Activated B cell treated with CpG ODN at 0.5 μM for 24 hours (primary cell): ENCODE data around the gene PTDSS2. TPM values are rescaled to one million over a fixed set of nuclear protein-coding genes. Genes with fewer than 3 reads are reported as not detected.

Experiments
- ATAC-seq: fragments of 200-7000 bp; cut with Tn5 transposase; one replicate; pipeline ENCODE4 v1.10.0; 2021; ENCODE audit warnings: low read depth, mild to moderate bottlenecking, moderate library complexity
- CTCF ChIA-PET: fragments of 350-600 bp; sonication (Branson Sonifier 250); formaldehyde crosslinking; loops from one replicate; lab custom pipeline; 2021; ENCODE audit warnings: antibody characterized with exemption; lab: Charles Lee
- POLR2A ChIA-PET: fragments of 350-600 bp; sonication (Branson Sonifier 250); formaldehyde crosslinking; loops from one replicate; lab custom pipeline; 2021; ENCODE audit warnings: antibody characterized with exemption; lab: Charles Lee
- DNase-seq: peaks from one replicate; pipeline ENCODE4 v3.0.0; 2022
- H3K27ac Mint-ChIP-seq: one replicate; pipeline ENCODE4 v1.8.0; 2020; ENCODE audit warnings: mixed read lengths
- H3K27me3 Mint-ChIP-seq: one replicate; pipeline ENCODE4 v1.8.0; 2021; ENCODE audit warnings: mixed read lengths
- H3K36me3 Mint-ChIP-seq: one replicate; pipeline ENCODE4 v1.8.0; 2021; ENCODE audit warnings: low read depth, mixed read lengths
- H3K4me1 Mint-ChIP-seq: one replicate; pipeline ENCODE4 v1.8.0; 2021; ENCODE audit warnings: mixed read lengths
- H3K4me3 Mint-ChIP-seq: one replicate; pipeline ENCODE4 v1.8.0; 2020; ENCODE audit warnings: mild to moderate bottlenecking, mixed read lengths
- H3K9me3 Mint-ChIP-seq: one replicate; pipeline ENCODE4 v1.8.0; 2020; ENCODE audit warnings: mixed read lengths
- CTCF ChIP-seq: fragments of 200-600 bp; IDR thresholded peaks from one replicate; pipeline ENCODE4 v1.8.0; 2022; ENCODE audit warnings: antibody characterized with exemption, mild to moderate bottlenecking
- intact Hi-C: fragments of 100-400 bp; cut with micrococcal nuclease; formaldehyde crosslinking; loops from one replicate; pipeline ENCODE4 v1.15.1; 2024
- total RNA-seq: library from RNA; stranded (reverse); gene quantifications from 2 replicates; pipeline ENCODE4 v1.2.3, GENCODE V29; 2022

Gene PTDSS2
- total RNA-seq, 1 donor from 2014 or later: 22.0 TPM

GRCh38 chr11:425301-425700 is 24.8 kb upstream of the PTDSS2 start:
- DNase-seq: no peak
- POLR2A ChIA-PET: interaction anchor here (0.7 kb wide), 1 partner anchor 162 kb away, joined by 4 read pairs; no protein-coding TSS in a partner anchor
- ATAC-seq: no peak
- Mint-ChIP-seq H3K27ac (no peak overlapping the region), H3K27me3 (no peaks in the 10 kb centered on the region), H3K36me3 (peaks cover 19% of the 10 kb centered on the region), H3K4me3 (no peak overlapping the region), H3K9me3 (peaks cover 4% of the 10 kb centered on the region), H3K4me1 (no peaks in the 10 kb centered on the region)
- intact Hi-C loops: no loop called here
- no peak for TF ChIP-seq CTCF
- CTCF ChIA-PET: no interaction called here

GRCh38 chr11:426851-427250 is 23.2 kb upstream of the PTDSS2 start:
- no peak overlapping the region for H3K27ac Mint-ChIP-seq
- POLR2A ChIA-PET: no interaction called here

GRCh38 chr11:428295-428694 is 21.8 kb upstream of the PTDSS2 start:
- Mint-ChIP-seq H3K27ac (no peak overlapping the region), H3K4me3 (no peak overlapping the region), H3K9me3 (peaks cover 4% of the 10 kb centered on the region), H3K4me1 (no peaks in the 10 kb centered on the region), H3K27me3 (no peaks in the 10 kb centered on the region), H3K36me3 (peaks cover 19% of the 10 kb centered on the region)
- intact Hi-C loops: no loop called here
- DNase-seq: no peak
- ChIA-PET CTCF (no interaction called here), POLR2A (no interaction called here)
- ATAC-seq: no peak
- no peak for TF ChIP-seq CTCF

More at GRCh38 chr11:426851-427250, 23.2 kb upstream of the PTDSS2 start:
- H3K4me3 Mint-ChIP-seq: no peak overlapping the region
- DNase-seq (no peak), ATAC-seq (no peak)
- no peak for TF ChIP-seq CTCF
- H3K9me3 Mint-ChIP-seq: peaks cover 4% of the 10 kb centered on the region
- H3K36me3 Mint-ChIP-seq: peaks cover 19% of the 10 kb centered on the region
- no peaks in the 10 kb centered on the region for H3K27me3 Mint-ChIP-seq
- H3K4me1 Mint-ChIP-seq: no peaks in the 10 kb centered on the region
- CTCF ChIA-PET: no interaction called here
- intact Hi-C loops: no loop called here

DNA sequence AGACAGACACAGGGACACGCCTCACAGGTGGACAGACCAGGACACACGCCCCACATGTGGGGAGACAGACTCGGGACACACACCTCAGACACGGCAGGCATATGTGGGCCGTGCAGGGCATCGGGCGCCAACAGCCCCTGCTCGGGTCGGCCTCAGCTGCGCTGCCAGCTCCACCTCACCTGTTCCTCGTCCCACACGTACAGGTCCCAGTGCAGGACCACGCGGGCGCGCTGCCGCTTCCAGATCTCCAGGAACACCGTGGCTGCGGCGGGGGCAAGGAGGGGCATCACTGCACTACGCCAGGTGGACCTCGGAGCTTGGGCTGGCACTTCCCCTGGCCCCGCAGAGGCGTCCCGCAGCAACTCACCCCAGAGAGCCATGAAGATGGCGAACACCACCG is 20.7 kb upstream of the PTDSS2 start:
- CTCF ChIA-PET: no interaction called here
- TF ChIP-seq CTCF: no peak
- no peak for DNase-seq
- H3K27ac Mint-ChIP-seq: no peak overlapping the region
- intact Hi-C loops: no loop called here
- H3K4me3 Mint-ChIP-seq: no peak overlapping the region
- peaks cover 17% of the 10 kb centered on the region for H3K36me3 Mint-ChIP-seq
- POLR2A ChIA-PET: no interaction called here
- no peaks in the 10 kb centered on the region for H3K4me1 Mint-ChIP-seq
- no peaks in the 10 kb centered on the region for H3K27me3 Mint-ChIP-seq
- no peak for ATAC-seq
- H3K9me3 Mint-ChIP-seq: peaks cover 4% of the 10 kb centered on the region

- Mint-ChIP-seq H3K27me3 (no peaks in the 10 kb centered on the region), H3K27ac (no peak overlapping the region), H3K4me1 (no peaks in the 10 kb centered on the region), H3K9me3 (peaks cover 4% of the 10 kb centered on the region), H3K4me3 (no peak overlapping the region), H3K36me3 (peaks cover 13% of the 10 kb centered on the region)
- TF ChIP-seq CTCF: no peak
- no peak for ATAC-seq
- CTCF ChIA-PET: no interaction called here
- intact Hi-C loops: no loop called here
- no peak for DNase-seq
- POLR2A ChIA-PET: no interaction called here
These were observed 20.1 kb upstream of the PTDSS2 start for GRCh38 chr11:429931-430456.
